H1 (cell line): ENCODE measurements around the gene STX10. TPM values are rescaled to one million over a fixed set of nuclear protein-coding genes. Genes with fewer than 3 reads are reported as not detected.
A peak's percentile ranks its signal among the peaks of the same experiment; 100 is the strongest.

Experiments used
- CTCF ChIA-PET: fragments of 300-600 bp; sonication (Branson Sonifier 250); formaldehyde crosslinking; loops from one replicate; lab custom pipeline; 2021; ENCODE audit not compliant: partially characterized antibody; lab: Charles Lee
- POLR2A ChIA-PET: fragments of 300-600 bp; sonication (Branson Sonifier 250); formaldehyde crosslinking; loops from one replicate; lab custom pipeline; 2021; ENCODE audit warnings: inconsistent platforms; ENCODE audit not compliant: partially characterized antibody; lab: Charles Lee
- DNase-seq, 2 experiments: peaks; one replicate each; pipeline versions ENCODE4 v3.0.0 to v3.0.0-alpha.2; 2010 to 2022; ENCODE audit warnings: low spot score in 2 of 2, low read depth in 1 of 2, mixed read lengths in 1 of 2
- FAIRE-seq: peaks from 2 replicates; lab custom pipeline; 2011; peaks lifted over from hg19 to GRCh38; lab: Jason Lieb, UNC
- H2AFZ ChIP-seq: 2 replicates; pipeline ENCODE4 v1.8.1; 2012; ENCODE audit warnings: low read length, inconsistent platforms
- H2AK5ac ChIP-seq: 2 replicates; pipeline ENCODE4 v1.6.1; 2013; ENCODE audit warnings: low read depth, low read length
- H2BK120ac ChIP-seq: replicated peaks from 2 replicates; pipeline ENCODE3; 2013; ENCODE audit warnings: low read depth, low read length, inconsistent platforms
- H2BK12ac ChIP-seq: 2 replicates; pipeline ENCODE4 v1.6.1; 2013; ENCODE audit warnings: low read depth, low read length
- H2BK15ac ChIP-seq: 2 replicates; pipeline ENCODE4 v1.6.1; 2013; ENCODE audit warnings: low read length
- H2BK20ac ChIP-seq: 2 replicates; pipeline ENCODE4 v1.6.1; 2013; ENCODE audit warnings: low read length
- H2BK5ac ChIP-seq: 2 replicates; pipeline ENCODE4 v1.6.1; 2013; ENCODE audit warnings: low read depth, low read length
- H3K14ac ChIP-seq: 2 replicates; pipeline ENCODE4 v1.6.1; 2013; ENCODE audit warnings: inconsistent platforms; ENCODE audit not compliant: insufficient read length
- H3K18ac ChIP-seq: 2 replicates; pipeline ENCODE4 v1.6.1; 2013; ENCODE audit warnings: low read length; ENCODE audit errors: extremely low read depth
- H3K23ac ChIP-seq: 2 replicates; pipeline ENCODE4 v1.6.1; 2013; ENCODE audit warnings: inconsistent platforms; ENCODE audit not compliant: insufficient read length
- H3K23me2 ChIP-seq: 2 replicates; pipeline ENCODE4 v1.6.1; 2013; ENCODE audit warnings: low read depth, low read length
- H3K27ac ChIP-seq: 2 replicates; pipeline ENCODE4 v1.6.1; 2011; ENCODE audit warnings: low read depth, low read length, inconsistent platforms
- H3K27me3 ChIP-seq, 4 experiments: replicated peaks in 1 of 4; 1 replicate in 1 of 4; 2 replicates in 3 of 4; pipeline versions ENCODE4 v1.6.1 to v1.8.1; 2011 to 2013; ENCODE audit warnings: low read length in 3 of 4, mild to moderate bottlenecking in 3 of 4, inconsistent platforms in 2 of 4, mixed read lengths in 2 of 4, moderate library complexity in 1 of 4; ENCODE audit not compliant: control insufficient read depth in 3 of 4, insufficient read depth in 3 of 4; ENCODE audit errors: extremely low read depth in 1 of 4
- H3K36me3 ChIP-seq, 4 experiments: 2 replicates each; pipeline versions ENCODE4 v1.6.1 to v1.8.1; 2011 to 2013; ENCODE audit warnings: mild to moderate bottlenecking in 4 of 4, low read length in 3 of 4, moderate library complexity in 2 of 4, control low read depth in 1 of 4, inconsistent platforms in 1 of 4; ENCODE audit not compliant: insufficient read depth in 4 of 4, control insufficient read depth in 2 of 4
- H3K4ac ChIP-seq: replicated peaks from 2 replicates; pipeline ENCODE3; 2013; ENCODE audit warnings: low read length, low read depth, mixed read lengths, inconsistent platforms; ENCODE audit not compliant: insufficient read length
- H3K4me1 ChIP-seq, 4 experiments: replicated peaks in 1 of 4; 1 replicate in 1 of 4; 2 replicates in 3 of 4; pipeline versions ENCODE4 v1.6.1 to v1.8.1; 2011 to 2013; ENCODE audit warnings: low read length in 3 of 4, inconsistent platforms in 2 of 4, mixed read lengths in 1 of 4; ENCODE audit not compliant: insufficient read depth in 4 of 4, control insufficient read depth in 3 of 4
- H3K4me2 ChIP-seq, 2 experiments: 2 replicates each; pipeline versions ENCODE4 v1.6.1 to v1.8.1; 2011 to 2013; ENCODE audit warnings: low read depth in 2 of 2, low read length in 2 of 2, control low read depth in 1 of 2, inconsistent platforms in 1 of 2, mild to moderate bottlenecking in 1 of 2; ENCODE audit not compliant: insufficient read depth in 1 of 2
- H3K4me3 ChIP-seq, 4 experiments: fragments of 200-600, 300-600 bp in 1 of 4; sonication (generic), shearing (Covaris generic), sonication (Bioruptor Twin) in 1 of 4; 2 replicates each; pipeline versions ENCODE4 v1.5.1 to v1.8.1; 2011 to 2016; ENCODE audit warnings: low read length in 4 of 4, low read depth in 3 of 4, control low read depth in 2 of 4, inconsistent platforms in 2 of 4, mild to moderate bottlenecking in 2 of 4, mixed read lengths in 1 of 4, moderate library complexity in 1 of 4; ENCODE audit not compliant: insufficient read depth in 2 of 4; ENCODE audit errors: extremely low read depth in 1 of 4
- H3K56ac ChIP-seq: replicated peaks from 2 replicates; pipeline ENCODE3; 2013; ENCODE audit warnings: low read depth, mild to moderate bottlenecking, mixed read lengths, low read length, inconsistent platforms; ENCODE audit not compliant: insufficient read length
- H3K79me1 ChIP-seq: 2 replicates; pipeline ENCODE4 v1.6.1; 2013; ENCODE audit warnings: low read depth, low read length, control low read depth
- H3K79me2 ChIP-seq, 2 experiments: 2 replicates each; pipeline versions ENCODE4 v1.6.1 to v1.8.1; 2012 to 2013; ENCODE audit warnings: low read length in 2 of 2, mild to moderate bottlenecking in 2 of 2, inconsistent platforms in 1 of 2; ENCODE audit not compliant: insufficient read depth in 2 of 2, control insufficient read depth in 1 of 2
- H3K9ac ChIP-seq, 4 experiments: replicated peaks in 1 of 4; 1 replicate in 1 of 4; 2 replicates in 3 of 4; pipeline versions ENCODE4 v1.6.1 to v1.8.1; 2011 to 2013; ENCODE audit warnings: low read depth in 3 of 4, low read length in 3 of 4, control low read depth in 2 of 4, mild to moderate bottlenecking in 2 of 4, moderate library complexity in 2 of 4, inconsistent platforms in 1 of 4; ENCODE audit errors: extremely low read depth in 1 of 4
- H3K9me3 ChIP-seq, 2 experiments: 2 replicates each; pipeline versions ENCODE4 v1.6.1 to v1.8.1; 2012 to 2013; ENCODE audit warnings: mild to moderate bottlenecking in 2 of 2, moderate library complexity in 2 of 2, control low read depth in 1 of 2, inconsistent platforms in 1 of 2, low read depth in 1 of 2, low read length in 1 of 2, mixed read lengths in 1 of 2; ENCODE audit not compliant: insufficient read depth in 2 of 2
- H4K20me1 ChIP-seq, 2 experiments: replicated peaks in 1 of 2; 2 replicates each; pipeline versions ENCODE3 to v1.8.1; 2011 to 2013; ENCODE audit warnings: inconsistent platforms in 2 of 2, low read length in 2 of 2, mild to moderate bottlenecking in 1 of 2; ENCODE audit not compliant: insufficient read depth in 2 of 2, control insufficient read depth in 1 of 2
- H4K5ac ChIP-seq: 2 replicates; pipeline ENCODE4 v1.6.1; 2013; ENCODE audit warnings: low read length, low read depth, mixed read lengths, inconsistent platforms; ENCODE audit not compliant: insufficient read length
- H4K8ac ChIP-seq: 2 replicates; pipeline ENCODE4 v1.8.0; 2013; ENCODE audit warnings: mild to moderate bottlenecking, moderate library complexity, low read length, inconsistent platforms; ENCODE audit not compliant: insufficient read depth; ENCODE audit errors: extremely low read depth
- H4K91ac ChIP-seq: replicated peaks from 2 replicates; pipeline ENCODE3; 2013; ENCODE audit warnings: low read length, mixed read lengths, inconsistent platforms; ENCODE audit not compliant: insufficient read length
- ASH2L ChIP-seq: fragments of 200-600, 300-600 bp; sonication (generic); IDR thresholded peaks from one replicate; pipeline ENCODE4 v1.7.1; 2017; ENCODE audit warnings: low read length
- BACH1 ChIP-seq: IDR thresholded peaks from 2 replicates; pipeline ENCODE4 v1.6.1; 2012; ENCODE audit warnings: low read length, improper control_type of control experiment
- BCL11A ChIP-seq, 2 experiments: IDR thresholded peaks; one replicate each; pipeline ENCODE4 v1.6.1; 2011; ENCODE audit warnings: low read depth in 2 of 2, low read length in 2 of 2, mild to moderate bottlenecking in 2 of 2
- CBX5 ChIP-seq: fragments of 300-800, 300-1000 bp; sonication (generic); IDR thresholded peaks from 2 replicates; pipeline ENCODE4 v1.7.1; 2016; ENCODE audit warnings: antibody characterized with exemption, low read length, low read depth
- HDAC2 ChIP-seq, 2 experiments: fragments of 300-600 bp in 1 of 2; sonication (generic) in 1 of 2; IDR thresholded peaks; 2 replicates each; pipeline ENCODE4 v1.6.1; 2011 to 2012; ENCODE audit warnings: low read depth in 2 of 2, low read length in 2 of 2, mild to moderate bottlenecking in 2 of 2, moderate library complexity in 2 of 2, borderline replicate concordance in 1 of 2, inconsistent platforms in 1 of 2
- NRF1 ChIP-seq: IDR thresholded peaks from 2 replicates; pipeline ENCODE4 v1.6.1; 2011; ENCODE audit warnings: mild to moderate bottlenecking, low read depth, low read length, improper control_type of control experiment
- RAD21 ChIP-seq, 2 experiments: IDR thresholded peaks in 1 of 2; conservative IDR thresholded peaks in 1 of 2; 2 replicates each; pipeline ENCODE4 v1.6.1; 2011; ENCODE audit warnings: low read depth in 2 of 2, low read length in 2 of 2, improper control_type of control experiment in 1 of 2, inconsistent platforms in 1 of 2, mild to moderate bottlenecking in 1 of 2, moderate library complexity in 1 of 2
- SIX5 ChIP-seq: IDR thresholded peaks from 2 replicates; pipeline ENCODE4 v1.6.1; 2011; ENCODE audit warnings: mild to moderate bottlenecking, low read depth, low read length
- SP2 ChIP-seq: IDR thresholded peaks from 2 replicates; pipeline ENCODE4 v1.6.1; 2012; ENCODE audit warnings: mild to moderate bottlenecking, low read length, inconsistent platforms
- TAF1 ChIP-seq: IDR thresholded peaks from 2 replicates; pipeline ENCODE4 v1.6.1; 2011; ENCODE audit warnings: mild to moderate bottlenecking, low read depth, low read length
- TAF7 ChIP-seq: optimal IDR thresholded peaks from 2 replicates; pipeline ENCODE3; 2011; ENCODE audit warnings: low read depth, mild to moderate bottlenecking, inconsistent platforms, low read length, moderate library complexity, borderline replicate concordance
- TCF12 ChIP-seq: IDR thresholded peaks from 2 replicates; pipeline ENCODE4 v1.6.1; 2011; ENCODE audit warnings: low read depth, mild to moderate bottlenecking, low read length
- WGBS, 2 experiments: shearing (Covaris generic) in 1 of 2; methylation state at CpG; one replicate each; pipeline versions ENCODE4 v1.1.6 to v1.1.7; 2013 to 2015; ENCODE audit warnings: low lambda C conversion rate in 2 of 2, mixed read lengths in 2 of 2, inconsistent platforms in 1 of 2, low coverage in 1 of 2, missing lambda C conversion rate in 1 of 2; ENCODE audit not compliant: insufficient replicate concordance in 2 of 2, insufficient coverage in 1 of 2, insufficient read length in 1 of 2; ENCODE audit errors: extremely low coverage in 1 of 2, missing lambda C conversion rate in 1 of 2; 5-methylcytosine and 5-hydroxymethylcytosine counted together
- polyA plus RNA-seq, 7 experiments: library from polyadenylated mRNA; depleted of rRNA in 3 of 7; stranded (reverse) in 5 of 7; unstranded in 2 of 7; fragments of >200 nt in 5 of 7; fragments of 200-250 nt in 2 of 7; gene quantifications; 1 replicate in 5 of 7; 2 replicates in 1 of 7; 4 replicates in 1 of 7; pipeline versions ENCODE4 v1.2.1 to v1.2.3, GENCODE V29; 2011 to 2013; ENCODE audit warnings: missing spikeins in 2 of 7, mixed read lengths in 2 of 7
- total RNA-seq: library from RNA; stranded (reverse); fragmentation: NEBNext Ultra II Directional; extraction: Animal tissue kit (Norgen Biotek cat#: 25700); gene quantifications from 2 replicates; pipeline ENCODE4 v1.2.1, GENCODE V29; 2021
- TF ChIP-seq, protein P1 (sequence below): IDR thresholded peaks from 2 replicates; pipeline ENCODE4 v1.6.1; 2011; ENCODE audit warnings: low read length, improper control_type of control experiment

The STX10 gene
- total and polyA plus RNA-seq, 2 of the 8 experiments (the other 6 are each of a cell fraction or from before 2014, with no cell fraction given): 53.0 to 80.1 TPM

DNA sequence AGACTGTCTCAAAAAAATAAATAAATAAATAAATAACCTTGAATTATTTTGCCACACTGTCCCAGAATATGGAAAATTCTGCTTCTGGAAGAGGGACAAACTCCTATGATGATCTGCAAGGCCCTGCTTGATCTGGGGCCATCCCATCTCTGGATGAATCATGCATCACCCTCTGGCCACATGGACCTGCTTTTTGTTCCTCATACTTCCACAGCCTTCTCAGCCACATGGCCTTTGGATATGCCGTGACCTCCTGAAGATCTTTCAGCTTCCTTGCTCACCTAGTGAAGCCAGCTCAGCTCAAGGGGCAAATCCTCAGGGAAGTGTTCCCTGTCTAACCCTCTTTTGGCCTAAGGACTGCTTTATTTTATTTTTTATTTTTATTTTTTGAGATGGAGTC is 10.4 kb upstream of the STX10 start:
- Histone ChIP-seq H3K23ac (no peak overlapping the region), H3K9ac (no peak overlapping the region), H3K14ac (no peak overlapping the region), H2BK15ac (no peak overlapping the region), H2BK20ac (no peak overlapping the region), H2AFZ (no peak overlapping the region), H3K4me2 (no peak overlapping the region), H3K4me3 (no peak overlapping the region), H3K4me1 (peaks cover 14 to 25% (median 17%) of the 10 kb centered on the region in 4 experiments), H3K56ac (no peak overlapping the region), H2BK5ac (0 out of 2 replicates have a peak overlapping the region, but pooled peaks have one; percentile 2), H4K20me1 (no peaks in the 10 kb centered on the region), H4K8ac (no peak overlapping the region), H2BK120ac (no peak overlapping the region), H4K91ac (no peak overlapping the region), H3K4ac (no peak overlapping the region), H2AK5ac (no peak overlapping the region), H3K9me3 (no peaks in the 10 kb centered on the region), H3K18ac (no peak overlapping the region), H3K79me2 (no peaks in the 10 kb centered on the region; a peak in 1 of 4 replicates), H4K5ac (no peak overlapping the region), H3K23me2 (peaks cover 14% of the 10 kb centered on the region; the same call in 1 of the 2 replicates), H2BK12ac (no peak overlapping the region), H3K27ac (no peak overlapping the region), H3K79me1 (no peaks in the 10 kb centered on the region), H3K27me3 (no peaks in the 10 kb centered on the region; a peak in 1 of 7 replicates), H3K36me3 (no peaks in the 10 kb centered on the region)
- DNase-seq (no peak), FAIRE-seq (no peak)
- ChIA-PET CTCF (interaction anchor here (5.2 kb wide), 1 partner anchor 35 kb away, joined by 34 read pairs; no protein-coding TSS in a partner anchor), POLR2A (interaction anchor here (0.6 to 12.0 kb wide), 6 partner anchors 7 to 743 kb away, joined by 3 to 530 read pairs (median 24); partner anchors contain the start of genes IER2, NACC1, STX10 and TRMT1)
- 100% methylated on average over 1 of the region's 1 CpG; no CpG with 5 or more reads in 1 of the 2 experiments for WGBS, 2 experiments
- TF ChIP-seq TCF12 (no peak), BACH1 (no peak), NRF1 (no peak), ASH2L (no peak), TAF1 (no peak), RAD21 (IDR thresholded peaks at IDR 0.05 in 1 of 2, conservative IDR thresholded peaks at IDR 0.05 in 1 of 2; ENCODE audit: low read depth in 2 of 2, low read length in 2 of 2) (no peak), TAF7 (no peak), BCL11A (IDR thresholded peaks at IDR 0.05; ENCODE audit: low read depth in 2 of 2, low read length in 2 of 2) (no peak), SP2 (no peak), SIX5 (no peak), HDAC2 (IDR thresholded peaks at IDR 0.05; ENCODE audit: borderline replicate concordance in 1 of 2, low read depth in 2 of 2, low read length in 2 of 2) (no peak), CBX5 (no peak)
- TF ChIP-seq, protein P1, sequence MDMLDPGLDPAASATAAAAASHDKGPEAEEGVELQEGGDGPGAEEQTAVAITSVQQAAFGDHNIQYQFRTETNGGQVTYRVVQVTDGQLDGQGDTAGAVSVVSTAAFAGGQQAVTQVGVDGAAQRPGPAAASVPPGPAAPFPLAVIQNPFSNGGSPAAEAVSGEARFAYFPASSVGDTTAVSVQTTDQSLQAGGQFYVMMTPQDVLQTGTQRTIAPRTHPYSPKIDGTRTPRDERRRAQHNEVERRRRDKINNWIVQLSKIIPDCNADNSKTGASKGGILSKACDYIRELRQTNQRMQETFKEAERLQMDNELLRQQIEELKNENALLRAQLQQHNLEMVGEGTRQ: no peak
